ENCODE measurements around the gene NUPR1. TPM values are rescaled to one million over a fixed set of nuclear protein-coding genes. Genes with fewer than 3 reads are reported as not detected.
A peak's percentile ranks its signal among the peaks of the same experiment; 100 is the strongest.

Gene NUPR1
- total RNA-seq, 3 donors from 2014 or later (not counting 1 experiment from before 2014, with no cell fraction given), result not detected

DNA sequence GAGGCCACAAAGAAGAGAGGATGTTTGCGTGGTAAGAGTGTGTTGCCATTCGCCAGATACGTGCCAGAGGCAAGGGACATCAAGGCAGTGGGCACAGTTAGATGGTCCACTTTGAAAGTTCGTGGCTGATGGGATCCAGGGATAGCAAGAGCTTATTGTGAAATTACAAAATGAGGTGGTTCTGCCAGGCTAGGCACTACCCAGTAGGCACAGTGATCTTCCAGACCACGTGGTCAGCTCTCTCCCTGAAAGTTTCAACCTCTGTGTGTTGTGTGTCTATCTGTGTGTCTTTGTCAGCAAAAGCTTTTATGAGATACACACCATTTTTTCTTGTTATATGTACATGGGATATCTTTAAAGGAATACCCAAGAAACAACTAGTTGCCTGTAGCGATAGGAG is 24.4 kb upstream of the NUPR1 start:
- peak overlapping the region in 1 of 2 donors; percentile 15 for H3K27ac Mint-ChIP-seq
- H3K4me3 Mint-ChIP-seq, result no peak overlapping the region
- intact Hi-C loops (cut with micrococcal nuclease), result no loop called here

DNA sequence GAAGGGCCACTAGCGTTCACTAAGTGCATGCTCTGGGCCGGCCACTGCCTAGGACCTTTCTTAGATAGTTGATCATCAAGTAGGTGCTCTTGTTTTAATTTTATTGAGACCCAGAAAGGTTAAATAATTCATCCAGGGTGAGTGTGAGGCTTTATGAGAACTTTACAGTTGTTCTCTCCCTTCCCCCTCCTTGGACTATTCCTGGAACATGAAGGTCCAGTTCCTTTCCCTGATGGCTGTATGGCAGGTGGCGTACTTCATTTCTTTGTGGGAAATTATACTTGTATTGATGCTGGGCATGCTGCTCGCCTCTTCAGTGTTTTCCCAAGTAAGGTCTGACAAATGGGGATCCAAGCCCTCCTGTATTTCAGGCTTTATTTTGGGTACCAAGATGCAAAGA is 23.4 kb upstream of the NUPR1 start:
- Mint-ChIP-seq H3K9me3 (peaks cover 0 to 3% of the 10 kb centered on the region in 2 donors), H3K36me3 (no peaks in the 10 kb centered on the region), H3K4me3 (no peak overlapping the region), H3K27ac (no peak overlapping the region), H3K27me3 (ENCODE audit: low read depth in 2 of 2) (no peaks in the 10 kb centered on the region), H3K4me1 (peaks cover 8 to 32% of the 10 kb centered on the region in 2 donors)
- H3K4me1 ChIP-seq (ENCODE audit: control insufficient read depth, insufficient read depth, low read length), result no peaks in the 10 kb centered on the region
- DNase-seq, result no peak
- ATAC-seq, result no peak
- H3K9me3 ChIP-seq (ENCODE audit: control insufficient read depth, insufficient read depth, low read length), result peaks cover 7% of the 10 kb centered on the region
- no peak overlapping the region for H3K27ac ChIP-seq (ENCODE audit: low read length)
- intact Hi-C loops (cut with micrococcal nuclease), result no loop called here
- 97% methylated on average over 4 of the region's 4 CpGs for WGBS (ENCODE audit: insufficient coverage)
- no peak overlapping the region for H3K4me3 ChIP-seq (ENCODE audit: low read length)
- H3K27me3 ChIP-seq (ENCODE audit: control insufficient read depth, insufficient read depth, low read length), result no peaks in the 10 kb centered on the region
- peaks cover 17% of the 10 kb centered on the region for H3K36me3 ChIP-seq (ENCODE audit: control insufficient read depth, insufficient read depth, low read length)
- TF ChIP-seq CTCF (IDR thresholded peaks at IDR 0.05), result no peak

More for the DNA sequence above, 24.4 kb upstream of the NUPR1 start:
- ATAC-seq (no peak), DNase-seq (no peak)
- Histone ChIP-seq H3K27ac (ENCODE audit: low read length) (no peak overlapping the region), H3K4me3 (ENCODE audit: low read length) (no peak overlapping the region), H3K9me3 (ENCODE audit: control insufficient read depth, insufficient read depth, low read length) (peaks cover 13% of the 10 kb centered on the region), H3K27me3 (ENCODE audit: control insufficient read depth, insufficient read depth, low read length) (no peaks in the 10 kb centered on the region), H3K36me3 (ENCODE audit: control insufficient read depth, insufficient read depth, low read length) (peaks cover 11% of the 10 kb centered on the region), H3K4me1 (ENCODE audit: control insufficient read depth, insufficient read depth, low read length) (no peaks in the 10 kb centered on the region)
- TF ChIP-seq CTCF (IDR thresholded peaks at IDR 0.05), result no peak
- Mint-ChIP-seq H3K36me3 (no peaks in the 10 kb centered on the region), H3K4me1 (peaks cover 8 to 34% of the 10 kb centered on the region in 2 donors), H3K9me3 (peaks cover 3 to 6% of the 10 kb centered on the region in 2 donors), H3K27me3 (ENCODE audit: low read depth in 2 of 2) (no peaks in the 10 kb centered on the region)
- WGBS (ENCODE audit: insufficient coverage), result 84% methylated on average over 5 of the region's 6 CpGs

GRCh38 chr16:28561557-28562187 is 22.9 kb upstream of the NUPR1 start:
- H3K27ac Mint-ChIP-seq, result no peak overlapping the region
- no peaks in the 10 kb centered on the region for H3K36me3 Mint-ChIP-seq
- peaks cover 0 to 3% of the 10 kb centered on the region in 2 donors for H3K9me3 Mint-ChIP-seq
- Histone ChIP-seq H3K36me3 (ENCODE audit: control insufficient read depth, insufficient read depth, low read length) (peaks cover 19% of the 10 kb centered on the region), H3K27ac (ENCODE audit: low read length) (no peak overlapping the region), H3K4me3 (ENCODE audit: low read length) (no peak overlapping the region), H3K4me1 (ENCODE audit: control insufficient read depth, insufficient read depth, low read length) (no peaks in the 10 kb centered on the region), H3K9me3 (ENCODE audit: control insufficient read depth, insufficient read depth, low read length) (peaks cover 3% of the 10 kb centered on the region), H3K27me3 (ENCODE audit: control insufficient read depth, insufficient read depth, low read length) (no peaks in the 10 kb centered on the region)
- WGBS (ENCODE audit: insufficient coverage), result 88% methylated on average over 7 of the region's 7 CpGs
- no peaks in the 10 kb centered on the region for H3K27me3 Mint-ChIP-seq (ENCODE audit: low read depth in 2 of 2)
- TF ChIP-seq CTCF (IDR thresholded peaks at IDR 0.05), result no peak
- DNase-seq (no peak), ATAC-seq (no peak)
- no peak overlapping the region for H3K4me3 Mint-ChIP-seq
- peaks cover 8 to 32% of the 10 kb centered on the region in 2 donors for H3K4me1 Mint-ChIP-seq
- intact Hi-C loops (cut with micrococcal nuclease), result no loop called here

DNA sequence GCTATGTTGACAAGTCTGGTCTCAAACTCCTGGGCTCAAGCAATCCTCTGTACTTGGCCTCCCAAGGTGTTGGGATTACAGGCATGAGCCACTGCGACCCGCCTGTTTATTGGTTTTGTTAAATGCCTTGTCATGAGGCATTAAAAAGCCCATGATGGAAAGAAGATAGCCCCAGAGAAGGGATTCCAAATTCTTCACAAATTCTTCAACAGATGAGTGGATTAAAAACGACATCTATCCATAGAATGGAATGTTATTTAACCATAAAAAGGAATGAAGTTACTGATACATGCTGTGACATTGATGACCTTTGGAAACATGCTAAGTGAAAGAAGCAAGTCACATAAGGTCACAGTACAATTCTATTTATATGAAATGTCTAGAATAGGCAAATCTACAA is 19.7 kb upstream of the NUPR1 start:
- WGBS (ENCODE audit: insufficient coverage), result 95% methylated on average over 2 of the region's 3 CpGs
- Histone ChIP-seq H3K36me3 (ENCODE audit: control insufficient read depth, insufficient read depth, low read length) (peaks cover 19% of the 10 kb centered on the region), H3K27me3 (ENCODE audit: control insufficient read depth, insufficient read depth, low read length) (no peaks in the 10 kb centered on the region), H3K4me1 (ENCODE audit: control insufficient read depth, insufficient read depth, low read length) (peaks cover 9% of the 10 kb centered on the region), H3K27ac (ENCODE audit: low read length) (no peak overlapping the region), H3K4me3 (ENCODE audit: low read length) (no peak overlapping the region), H3K9me3 (ENCODE audit: control insufficient read depth, insufficient read depth, low read length) (no peaks in the 10 kb centered on the region)
- H3K36me3 Mint-ChIP-seq, result no peaks in the 10 kb centered on the region
- H3K4me3 Mint-ChIP-seq, result no peak overlapping the region
- H3K4me1 Mint-ChIP-seq, result peaks cover 16 to 32% of the 10 kb centered on the region in 2 donors
- ATAC-seq (no peak), DNase-seq (no peak)
- no peaks in the 10 kb centered on the region for H3K27me3 Mint-ChIP-seq (ENCODE audit: low read depth in 2 of 2)
- H3K9me3 Mint-ChIP-seq, result no peaks in the 10 kb centered on the region
- H3K27ac Mint-ChIP-seq, result no peak overlapping the region
- intact Hi-C loops (cut with micrococcal nuclease), result no loop called here
- no peak for TF ChIP-seq CTCF (IDR thresholded peaks at IDR 0.05)
